B cell (primary cell): ENCODE measurements around the gene GRK1. TPM values are rescaled to one million over a fixed set of nuclear protein-coding genes. Genes with fewer than 3 reads are reported as not detected.

Experiments
- ATAC-seq: fragments of 200-7000 bp; cut with Tn5 transposase; one replicate; pipeline ENCODE4 v1.10.0; 2021; ENCODE audit warnings: low read depth, mild to moderate bottlenecking, moderate number of reproducible peaks, moderate library complexity
- CTCF ChIA-PET: fragments of 350-600 bp; sonication (Branson Sonifier 250); formaldehyde crosslinking; loops from one replicate; lab custom pipeline; 2021; ENCODE audit warnings: antibody characterized with exemption, inconsistent platforms; lab: Charles Lee
- POLR2A ChIA-PET: fragments of 350-600 bp; sonication (Branson Sonifier 250); formaldehyde crosslinking; loops from one replicate; lab custom pipeline; 2021; ENCODE audit warnings: antibody characterized with exemption; lab: Charles Lee
- DNase-seq: peaks from one replicate; pipeline ENCODE4 v3.0.0; 2013
- H2AFZ ChIP-seq: 2 replicates; pipeline ENCODE4 v1.6.1; 2012; ENCODE audit warnings: mild to moderate bottlenecking, low read depth, low read length; ENCODE audit not compliant: insufficient read depth, poor library complexity, severe bottlenecking
- H3K27ac ChIP-seq, 2 donors: 1 replicate in 1 of 2; 2 replicates in 1 of 2; pipeline ENCODE4 v1.5.1; 2012 to 2013; ENCODE audit warnings: low read length in 2 of 2, mild to moderate bottlenecking in 2 of 2, moderate library complexity in 1 of 2
- H3K27me3 ChIP-seq, 4 experiments: fragments of 200-600 bp in 1 of 4; sonication (generic) in 1 of 4; replicated peaks in 1 of 4; 1 replicate in 2 of 4; 2 replicates in 2 of 4; pipeline versions ENCODE4 v1.6.1 to v1.7.0; 2013 to 2016; ENCODE audit warnings: low read length in 3 of 4, mild to moderate bottlenecking in 2 of 4, mixed read lengths in 1 of 4, moderate library complexity in 1 of 4; ENCODE audit not compliant: insufficient read depth in 4 of 4, control insufficient read depth in 3 of 4; ENCODE audit errors: control extremely low read depth in 1 of 4
- H3K36me3 ChIP-seq, 2 experiments: replicated peaks in 1 of 2; 1 replicate in 1 of 2; 2 replicates in 1 of 2; pipeline versions ENCODE4 v1.6.1 to v1.7.1; 2013; ENCODE audit warnings: low read length in 1 of 2; ENCODE audit not compliant: insufficient read depth in 2 of 2, control insufficient read depth in 1 of 2; ENCODE audit errors: control extremely low read depth in 1 of 2, extremely low read depth in 1 of 2
- H3K4me1 ChIP-seq, 2 donors: fragments of 200-600 bp in 1 of 2; sonication (generic) in 1 of 2; 1 replicate in 1 of 2; 2 replicates in 1 of 2; pipeline versions ENCODE4 v1.5.1 to v1.6.1; 2013 to 2017; ENCODE audit warnings: low read length in 2 of 2; ENCODE audit not compliant: control insufficient read depth in 2 of 2, insufficient read depth in 2 of 2
- H3K4me2 ChIP-seq: replicated peaks from 2 replicates; pipeline ENCODE3; 2012; ENCODE audit warnings: mild to moderate bottlenecking, low read depth, low read length; ENCODE audit not compliant: poor library complexity, severe bottlenecking
- H3K4me3 ChIP-seq, 5 experiments: fragments of 200-600 bp in 1 of 5; sonication (generic) in 1 of 5; 1 replicate in 3 of 5; 2 replicates in 2 of 5; pipeline versions ENCODE4 v1.5.1 to v1.7.0; 2011 to 2016; ENCODE audit warnings: low read length in 4 of 5, mild to moderate bottlenecking in 4 of 5, low read depth in 2 of 5, control low read depth in 1 of 5, moderate library complexity in 1 of 5; ENCODE audit not compliant: insufficient read depth in 1 of 5; ENCODE audit errors: control extremely low read depth in 1 of 5, extremely low read depth in 1 of 5
- H3K79me2 ChIP-seq: fragments of 200-600 bp; sonication (generic); one replicate; pipeline ENCODE4 v1.6.0; 2016; ENCODE audit warnings: low read length; ENCODE audit not compliant: control insufficient read depth, insufficient read depth
- H3K9ac ChIP-seq: fragments of 200-600 bp; sonication (generic); 2 replicates; pipeline ENCODE4 v1.6.1; 2017; ENCODE audit warnings: mild to moderate bottlenecking, low read length, moderate library complexity
- H3K9me3 ChIP-seq, 3 donors: one replicate each; pipeline versions ENCODE4 v1.6.1 to v1.7.1; 2013; ENCODE audit warnings: low read length in 2 of 3; ENCODE audit not compliant: control insufficient read depth in 2 of 3, insufficient read depth in 1 of 3; ENCODE audit errors: control extremely low read depth in 1 of 3
- H4K20me1 ChIP-seq: 2 replicates; pipeline ENCODE4 v1.6.0; 2012; ENCODE audit warnings: mild to moderate bottlenecking, low read length; ENCODE audit not compliant: insufficient read depth, control insufficient read depth, poor library complexity, severe bottlenecking
- H3K27ac Mint-ChIP-seq: one replicate; pipeline ENCODE4 v1.8.0; 2021; ENCODE audit warnings: mixed read lengths
- H3K27me3 Mint-ChIP-seq: one replicate; pipeline ENCODE4 v1.8.0; 2021; ENCODE audit warnings: mixed read lengths
- H3K4me1 Mint-ChIP-seq: one replicate; pipeline ENCODE4 v1.8.0; 2021; ENCODE audit warnings: mixed read lengths
- H3K4me3 Mint-ChIP-seq: one replicate; pipeline ENCODE4 v1.8.0; 2021; ENCODE audit warnings: mixed read lengths
- H3K9me3 Mint-ChIP-seq: one replicate; pipeline ENCODE4 v1.8.0; 2022; ENCODE audit warnings: mixed read lengths; ENCODE audit not compliant: insufficient read depth
- CTCF ChIP-seq: fragments of 200-600 bp; IDR thresholded peaks from one replicate; pipeline ENCODE4 v1.8.0; 2022; ENCODE audit warnings: antibody characterized with exemption, mild to moderate bottlenecking
- EZH2 ChIP-seq: IDR thresholded peaks from 2 replicates; pipeline ENCODE4 v1.6.1; 2012; ENCODE audit warnings: borderline replicate concordance, low read depth, mild to moderate bottlenecking, moderate library complexity, low read length; ENCODE audit not compliant: insufficient read depth, poor library complexity, severe bottlenecking
- WGBS: methylation state at CpG from one replicate; pipeline ENCODE4 v1.1.5; 2013; ENCODE audit warnings: missing lambda C conversion rate; ENCODE audit not compliant: insufficient coverage; 5-methylcytosine and 5-hydroxymethylcytosine counted together
- intact Hi-C: fragments of 100-400 bp; cut with micrococcal nuclease; formaldehyde crosslinking; loops from one replicate; pipeline ENCODE4 v1.10.0; 2022
- polyA plus RNA-seq: library from polyadenylated mRNA; depleted of rRNA; stranded (reverse); fragments of >200 nt; gene quantifications from 2 replicates; pipeline ENCODE4 v1.2.3, GENCODE V29; 2012
- total RNA-seq, 2 donors: library from RNA; stranded (reverse); fragments of 120-200 nt in 1 of 2; gene quantifications; 1 replicate in 1 of 2; 2 replicates in 1 of 2; pipeline versions ENCODE4 v1.2.3 to v1.2.4, GENCODE V29; 2013 to 2022

GRK1 gene
- total and polyA plus RNA-seq, 2 donors (not counting 1 experiment from before 2014, with no cell fraction given) = not detected

- Mint-ChIP-seq H3K27ac (no peak overlapping the region), H3K4me1 (no peaks in the 10 kb centered on the region), H3K4me3 (no peak overlapping the region), H3K9me3 (no peaks in the 10 kb centered on the region), H3K27me3 (no peaks in the 10 kb centered on the region)
- Histone ChIP-seq H3K79me2 (peaks cover 18% of the 10 kb centered on the region), H3K4me3 (no peak overlapping the region), H2AFZ (no peak overlapping the region), H4K20me1 (peaks cover 1% of the 10 kb centered on the region), H3K9ac (no peak overlapping the region), H3K36me3 (peaks cover 0 to 77% of the 10 kb centered on the region in 2 experiments), H3K4me1 (no peaks in the 10 kb centered on the region), H3K4me2 (no peak overlapping the region), H3K27me3 (no peaks in the 10 kb centered on the region), H3K27ac (no peak overlapping the region), H3K9me3 (no peaks in the 10 kb centered on the region)
- no peak for TF ChIP-seq EZH2
- no peak for TF ChIP-seq CTCF
- POLR2A ChIA-PET = no interaction called here
- no peak for ATAC-seq
- CTCF ChIA-PET = no interaction called here
- no peak for DNase-seq
- intact Hi-C loops = no loop called here
- WGBS = 98% methylated on average over 13 of the region's 16 CpGs
Observed at GRCh38 chr13:113634279-113635047, 32.6 kb upstream of the GRK1 start.

- peaks cover 0 to 82% of the 10 kb centered on the region in 2 experiments for H3K36me3 ChIP-seq
Observed at GRCh38 chr13:113635048-113635420, 32.0 kb upstream of the GRK1 start.

More at GRCh38 chr13:113635048-113635420, 32.0 kb upstream of the GRK1 start:
- H3K27me3 ChIP-seq = no peaks in the 10 kb centered on the region
- H3K9me3 ChIP-seq = no peaks in the 10 kb centered on the region
- no peaks in the 10 kb centered on the region for H3K9me3 Mint-ChIP-seq
- ATAC-seq (no peak), DNase-seq (no peak)
- no peak overlapping the region for H3K27ac ChIP-seq
- H3K27me3 Mint-ChIP-seq = no peaks in the 10 kb centered on the region
- CTCF ChIA-PET = no interaction called here
- no peak overlapping the region for H3K4me3 ChIP-seq
- no peaks in the 10 kb centered on the region for H4K20me1 ChIP-seq
- intact Hi-C loops = no loop called here
- H3K27ac Mint-ChIP-seq = no peak overlapping the region
- WGBS = 92% methylated on average over 7 of the region's 7 CpGs
- TF ChIP-seq EZH2 (no peak), CTCF (no peak)
- H3K4me3 Mint-ChIP-seq = no peak overlapping the region
- no peaks in the 10 kb centered on the region for H3K4me1 ChIP-seq
- POLR2A ChIA-PET = no interaction called here
- peaks cover 12% of the 10 kb centered on the region for H3K79me2 ChIP-seq
- no peak overlapping the region for H3K9ac ChIP-seq
- H2AFZ ChIP-seq = no peak overlapping the region
- H3K4me2 ChIP-seq = no peak overlapping the region
- no peaks in the 10 kb centered on the region for H3K4me1 Mint-ChIP-seq
